ENCODE results near the gene KRI1.

The KRI1 gene

GRCh38 chr19:10565567-10566407 is at the start of gene KRI1:
TSS of gene KRI1 (minus strand) at chr19:10566010. CDS start at chr19:10565999, 11 bp downstream.
- H3K4me3 ChIP-seq (ENCODE audit: low read length): peak within 1 kb of the TSS; percentile 91
- DNase-seq (ENCODE audit: low read depth): peak; percentile 98
- peak; percentile 27; the same call in 1 of the 2 replicates for TF ChIP-seq CTCF (conservative IDR thresholded peaks at IDR 0.05; ENCODE audit: low read length)

GRCh38 chr19:10612499-10613119 is 46.8 kb upstream of the KRI1 start:
- DNase-seq (ENCODE audit: low read depth): no peak
- no peak overlapping the region for H3K4me3 ChIP-seq (ENCODE audit: low read length)
- no peak for TF ChIP-seq CTCF (conservative IDR thresholded peaks at IDR 0.05; ENCODE audit: low read length)

GRCh38 chr19:10611907-10612306 is 46.1 kb upstream of the KRI1 start:
- TF ChIP-seq CTCF (conservative IDR thresholded peaks at IDR 0.05; ENCODE audit: low read length): no peak
- H3K4me3 ChIP-seq (ENCODE audit: low read length): no peak overlapping the region
- peak; percentile 51 for DNase-seq (ENCODE audit: low read depth)

- no peak for DNase-seq (ENCODE audit: low read depth)
- no peak overlapping the region for H3K4me3 ChIP-seq (ENCODE audit: low read length)
- no peak for TF ChIP-seq CTCF (conservative IDR thresholded peaks at IDR 0.05; ENCODE audit: low read length)
These were observed 38.7 kb upstream of the KRI1 start for GRCh38 chr19:10604460-10604980.

GRCh38 chr19:10603873-10604459 is 38.2 kb upstream of the KRI1 start:
- DNase-seq (ENCODE audit: low read depth): peak; percentile 34
- peak overlapping the region; percentile 93 for H3K4me3 ChIP-seq (ENCODE audit: low read length)
- no peak for TF ChIP-seq CTCF (conservative IDR thresholded peaks at IDR 0.05; ENCODE audit: low read length)

GRCh38 chr19:10603084-10603872 is 37.5 kb upstream of the KRI1 start:
- no peak for TF ChIP-seq CTCF (conservative IDR thresholded peaks at IDR 0.05; ENCODE audit: low read length)
- peak; percentile 40 for DNase-seq (ENCODE audit: low read depth)
- peak overlapping the region; percentile 93 for H3K4me3 ChIP-seq (ENCODE audit: low read length)

All from AG10803 (cell line).